Panc1 (cell line): ENCODE data around the gene TRMT11. TPM values are rescaled to one million over a fixed set of nuclear protein-coding genes. Genes with fewer than 3 reads are reported as not detected.
A peak's percentile ranks its signal among the peaks of the same experiment; 100 is the strongest.

Experiments
- ATAC-seq: fragments of 200-7000 bp; cut with Tn5 transposase; 2 replicates; pipeline ENCODE4 v1.9.1; 2020; ENCODE audit warnings: mild to moderate bottlenecking, moderate library complexity
- BruUV-seq: library from RNA; stranded (reverse); fragments of 400-500 nt; replicated peaks from 2 replicates; lab custom pipeline; 2021; lab: Mats Ljungman, UMichigan
- CTCF ChIA-PET: fragments of 300-600 bp; sonication (Branson Sonifier 250); formaldehyde crosslinking; loops from one replicate; lab custom pipeline; 2022; ENCODE audit warnings: antibody characterized with exemption; lab: Charles Lee
- POLR2A ChIA-PET: fragments of 300-600 bp; sonication (Branson Sonifier 250); formaldehyde crosslinking; loops from one replicate; lab custom pipeline; 2022; ENCODE audit warnings: antibody characterized with exemption; lab: Charles Lee
- DNase-seq: peaks from one replicate; pipeline ENCODE4 v3.0.0-alpha.2; 2010; ENCODE audit warnings: low read depth, low spot score
- H3K27ac ChIP-seq: 2 replicates; pipeline ENCODE4 v1.5.1; 2011; ENCODE audit warnings: mild to moderate bottlenecking, low read length, inconsistent platforms
- H3K27me3 ChIP-seq: fragments of 200-500 bp; sonication (Bioruptor generic); 2 replicates; pipeline ENCODE4 v1.6.0; 2014; ENCODE audit warnings: low read length, inconsistent platforms; ENCODE audit not compliant: control insufficient read depth, insufficient read depth
- H3K36me3 ChIP-seq: fragments of 200-500 bp; sonication (Bioruptor generic); 2 replicates; pipeline ENCODE4 v1.5.1; 2014; ENCODE audit warnings: inconsistent platforms, mild to moderate bottlenecking, low read length, moderate library complexity; ENCODE audit not compliant: control insufficient read depth, insufficient read depth
- H3K4me1 ChIP-seq: 2 replicates; pipeline ENCODE4 v1.5.1; 2011; ENCODE audit warnings: inconsistent platforms, mild to moderate bottlenecking, low read length, moderate library complexity; ENCODE audit not compliant: control insufficient read depth, insufficient read depth
- H3K4me3 ChIP-seq, 2 experiments: 2 replicates each; pipeline ENCODE4 v1.5.1; 2011 to 2012; ENCODE audit warnings: low read depth in 2 of 2, low read length in 2 of 2, mild to moderate bottlenecking in 2 of 2, inconsistent platforms in 1 of 2, moderate library complexity in 1 of 2
- H3K9me3 ChIP-seq: fragments of 200-500 bp; sonication (Bioruptor generic); 2 replicates; pipeline ENCODE4 v1.5.1; 2014; ENCODE audit warnings: low read depth, mild to moderate bottlenecking, inconsistent platforms, low read length, moderate library complexity; ENCODE audit not compliant: control insufficient read depth, insufficient read depth
- CTCF ChIP-seq: fragments of 450-650 bp; IDR thresholded peaks from 2 replicates; pipeline ENCODE4 v1.5.1; 2017; ENCODE audit warnings: mild to moderate bottlenecking
- POLR2AphosphoS5 ChIP-seq: IDR thresholded peaks from 2 replicates; pipeline ENCODE4 v1.6.1; 2012; ENCODE audit warnings: mild to moderate bottlenecking, low read depth, low read length, moderate library complexity
- REST ChIP-seq, 2 experiments: IDR thresholded peaks; 2 replicates each; pipeline ENCODE4 v1.6.1; 2011 to 2012; ENCODE audit warnings: low read depth in 2 of 2, control low read depth in 1 of 2, low read length in 1 of 2, mild to moderate bottlenecking in 1 of 2, moderate library complexity in 1 of 2; ENCODE audit not compliant: insufficient read depth in 1 of 2
- SIN3A ChIP-seq: IDR thresholded peaks from 2 replicates; pipeline ENCODE4 v1.6.1; 2012; ENCODE audit warnings: low read depth, mild to moderate bottlenecking, low read length, moderate library complexity, borderline replicate concordance; ENCODE audit not compliant: insufficient read depth
- TCF7L2 ChIP-seq: IDR thresholded peaks from 2 replicates; pipeline ENCODE4 v1.6.1; 2011; ENCODE audit warnings: mild to moderate bottlenecking, low read depth, low read length, inconsistent platforms
- in situ Hi-C: cut with HindIII; loops from 2 replicates; pipeline ENCODE4 v1.10.0; 2016; ENCODE audit warnings: low sequenced_read_pairs, low pct_unique_long_range_greater_than_20kb
- intact Hi-C: fragments of 100-400 bp; cut with micrococcal nuclease; formaldehyde crosslinking; loops from one replicate; pipeline ENCODE4 v1.10.0; 2022; ENCODE audit not compliant: unreplicated experiment
- total RNA-seq: library from RNA; stranded (reverse); gene quantifications from one replicate; pipeline ENCODE4 v1.2.1, GENCODE V29; 2021; ENCODE audit not compliant: unreplicated experiment

The TRMT11 gene
- total RNA-seq, 1 experiment from 2014 or later: 34.3 TPM

- ATAC-seq (peak; percentile 97), DNase-seq (peak; percentile 55)
- intact Hi-C loops: loop anchor here (5.0 to 10.0 kb wide), 4 partner anchors 349 to 1129 kb away; partner anchors contain the start of gene CENPW
- Histone ChIP-seq H3K27me3 (no peaks in the 10 kb centered on the region), H3K36me3 (peaks cover 22% of the 10 kb centered on the region), H3K27ac (no peak overlapping the region), H3K4me1 (no peaks in the 10 kb centered on the region), H3K4me3 (no peak overlapping the region), H3K9me3 (no peaks in the 10 kb centered on the region)
- no peak for TF ChIP-seq TCF7L2
- TF ChIP-seq REST (IDR thresholded peaks at IDR 0.05; ENCODE audit: insufficient read depth in 1 of 2, low read depth in 2 of 2, low read length in 1 of 2): no peak
- TF ChIP-seq POLR2AphosphoS5: no peak
- TF ChIP-seq CTCF: peak; percentile 99
- in situ Hi-C loops: no loop called here
- no TSS peak for BruUV-seq
- CTCF ChIA-PET: interaction anchor here (0.6 to 2.1 kb wide), 4 partner anchors 10 to 1270 kb away, joined by 3 to 8 read pairs (median 3); partner anchors contain the start of gene TRMT11
- POLR2A ChIA-PET: interaction anchor here (0.6 kb wide), 1 partner anchor 230 kb away, joined by 13 read pairs; no protein-coding TSS in a partner anchor
These were observed 9.7 kb downstream of the TRMT11 start for GRCh38 chr6:125995972-125996580.

- Histone ChIP-seq H3K36me3 (peaks cover 35% of the 10 kb centered on the region), H3K9me3 (no peaks in the 10 kb centered on the region), H3K27me3 (no peaks in the 10 kb centered on the region), H3K27ac (no peak overlapping the region), H3K4me1 (no peaks in the 10 kb centered on the region), H3K4me3 (no peak overlapping the region)
- in situ Hi-C loops (no loop called here), intact Hi-C loops (no loop called here)
- TF ChIP-seq CTCF: no peak
- TF ChIP-seq TCF7L2: no peak
- TF ChIP-seq SIN3A: no peak
- no peak for TF ChIP-seq REST (IDR thresholded peaks at IDR 0.05; ENCODE audit: insufficient read depth in 1 of 2, low read depth in 2 of 2, low read length in 1 of 2)
- TF ChIP-seq POLR2AphosphoS5: no peak
- BruUV-seq: no TSS peak
- CTCF ChIA-PET: no interaction called here
- POLR2A ChIA-PET: no interaction called here
- no peak for ATAC-seq
- DNase-seq: no peak
These were observed 16.7 kb downstream of the TRMT11 start for GRCh38 chr6:126002755-126003679.
